GM19372 (cell line): ENCODE data around the gene EYS.

Experiments used
- ATAC-seq: cut with Tn5 transposase; IDR thresholded peaks from one replicate; pipeline ENCODE4 v1.9.1; 2021; ENCODE audit warnings: mild to moderate bottlenecking, low read depth, moderate library complexity; ENCODE audit not compliant: unreplicated experiment

EYS gene

DNA sequence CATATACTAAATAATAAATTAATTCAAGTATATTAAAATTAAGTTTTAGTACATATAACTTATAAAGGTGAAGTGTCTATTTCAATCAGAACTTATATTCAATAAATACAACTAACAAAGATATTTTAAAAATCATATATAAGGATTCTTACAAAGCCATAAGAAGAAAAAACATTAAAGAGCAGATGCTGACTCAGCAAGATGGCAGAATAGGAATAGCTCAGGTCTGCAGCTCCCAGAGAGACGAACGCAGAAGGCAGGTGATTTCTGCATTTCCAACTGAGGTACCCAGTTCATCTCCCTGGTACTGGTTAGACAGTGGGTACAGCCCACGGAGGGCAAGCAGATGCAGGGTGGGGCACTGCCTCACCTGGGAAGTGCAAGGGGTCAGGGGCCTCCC is 811.1 kb downstream of the EYS start:
- ATAC-seq = no peak

DNA sequence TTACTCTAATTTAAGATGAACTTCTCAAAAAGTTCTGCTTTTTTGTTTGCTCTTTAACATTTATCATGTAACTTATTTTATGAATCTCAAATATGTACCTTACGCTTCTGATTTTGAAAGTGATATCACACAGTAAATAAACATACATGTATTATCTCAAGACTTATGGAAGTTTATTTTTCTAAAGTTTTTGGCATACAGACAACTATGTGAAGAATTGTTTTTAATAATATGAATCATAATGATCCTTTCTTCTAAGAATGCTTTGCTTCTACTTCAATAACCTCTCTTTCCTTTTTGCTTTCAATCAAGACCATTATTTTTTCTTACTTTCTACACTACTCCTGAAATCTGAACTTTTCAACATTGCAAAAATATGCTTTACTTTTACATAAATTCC is 816.4 kb downstream of the EYS start:
- ATAC-seq = no peak

- no peak for ATAC-seq
Observed at GRCh38 chr6:64889144-64889543, 817.9 kb downstream of the EYS start.

DNA sequence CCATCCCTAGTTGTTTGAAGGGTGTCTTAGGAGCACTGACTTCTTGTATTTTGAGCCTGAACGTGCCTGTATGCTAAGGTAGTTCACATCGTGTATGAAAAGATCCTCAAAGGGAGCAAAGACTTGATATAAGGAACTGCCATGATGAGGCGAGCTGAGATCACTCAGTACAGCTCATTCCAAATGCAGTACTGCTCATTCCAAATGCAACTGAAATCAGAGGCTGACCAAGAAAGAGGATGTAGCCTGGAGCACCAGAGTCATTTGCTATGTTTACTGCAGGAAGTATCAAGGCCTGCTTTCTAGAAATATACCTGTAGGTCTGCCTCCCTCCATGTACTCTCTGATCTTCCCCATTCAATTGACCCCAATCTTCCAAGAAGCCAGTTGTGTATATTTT is 832.2 kb downstream of the EYS start:
- no peak for ATAC-seq

GRCh38 chr6:64872633-64873032 is 834.4 kb downstream of the EYS start:
- no peak for ATAC-seq

GRCh38 chr6:64861039-64861651 is 845.9 kb downstream of the EYS start:
- ATAC-seq = no peak

- no peak for ATAC-seq
Observed at GRCh38 chr6:64860203-64860602, 846.8 kb downstream of the EYS start.

DNA sequence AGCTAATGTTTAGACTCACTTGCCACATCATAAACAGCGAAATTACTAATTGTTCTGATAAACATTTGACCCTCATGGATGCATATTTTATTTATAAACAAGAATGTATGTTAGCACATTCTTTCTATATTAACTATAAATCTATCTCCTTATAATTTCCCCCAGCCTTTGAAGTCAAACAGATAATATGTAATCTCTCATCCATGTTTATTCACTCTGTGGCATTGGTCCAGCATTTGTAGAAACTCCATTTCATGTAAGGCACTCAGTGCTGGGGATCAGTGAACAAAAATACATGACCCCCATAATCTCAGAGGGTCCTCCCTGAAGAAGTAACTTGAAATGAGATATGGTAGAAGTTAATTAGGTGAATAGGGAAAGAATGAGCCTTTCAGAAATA is 856.9 kb downstream of the EYS start:
- no peak for ATAC-seq

DNA sequence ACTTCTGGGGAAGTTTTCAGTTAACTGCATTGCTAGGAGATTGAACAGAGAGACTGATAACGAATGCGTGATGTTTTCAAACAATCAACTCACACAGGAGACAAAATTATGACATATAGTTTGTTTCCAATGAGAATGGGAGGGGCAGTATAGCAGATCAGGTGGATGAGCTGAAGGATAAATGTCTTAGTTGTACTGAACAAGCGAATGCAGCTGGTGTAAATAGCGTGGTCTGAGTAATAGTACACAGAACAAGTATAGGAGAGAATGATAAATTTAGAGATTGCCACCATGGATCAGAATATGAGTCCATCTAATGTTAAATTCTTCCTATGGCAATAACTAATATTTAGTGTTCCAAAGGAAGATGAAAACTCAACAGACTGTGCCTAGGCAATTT is 858.6 kb downstream of the EYS start:
- no peak for ATAC-seq

GRCh38 chr6:64847396-64847795 is 859.6 kb downstream of the EYS start:
- no peak for ATAC-seq

- ATAC-seq = no peak
Observed at GRCh38 chr6:64838726-64839125, 868.3 kb downstream of the EYS start.

DNA sequence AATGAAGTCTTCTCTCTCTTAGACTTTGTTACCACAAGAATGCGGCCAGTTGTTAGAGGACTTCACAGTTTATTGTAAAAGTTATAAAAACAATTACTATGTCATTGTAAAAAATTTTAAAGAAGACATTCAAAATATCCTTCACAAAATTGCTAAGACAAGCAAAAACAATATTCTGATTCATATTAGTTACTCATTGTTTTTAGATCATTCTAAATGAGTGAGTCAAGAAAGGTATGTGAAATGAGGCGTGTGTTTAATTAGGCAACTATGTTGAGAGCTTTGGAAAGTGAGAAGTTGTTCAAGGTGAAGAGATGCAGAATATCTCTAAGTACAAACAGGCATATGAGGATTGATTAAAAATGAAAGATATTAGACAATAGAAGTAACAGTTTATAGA is 875.3 kb downstream of the EYS start:
- no peak for ATAC-seq

DNA sequence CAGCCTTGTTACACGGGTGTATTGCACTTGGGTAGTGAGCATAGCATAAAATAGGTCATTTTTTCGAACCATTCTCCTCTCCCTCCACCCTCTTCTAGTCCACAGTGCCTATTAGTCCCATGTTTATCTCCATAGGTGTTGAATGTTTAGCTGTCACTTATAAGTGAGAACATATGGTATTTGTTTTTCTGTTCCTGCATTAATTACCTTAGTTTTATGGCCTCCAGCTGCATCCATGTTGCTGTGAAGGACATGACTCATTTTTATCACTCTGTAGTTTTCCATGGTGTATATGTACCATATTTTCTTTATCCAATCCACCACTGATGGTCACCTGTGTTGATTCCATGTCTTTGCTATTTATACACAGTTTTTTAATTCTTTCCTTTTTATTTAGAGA is 889.5 kb downstream of the EYS start:
- ATAC-seq = no peak

DNA sequence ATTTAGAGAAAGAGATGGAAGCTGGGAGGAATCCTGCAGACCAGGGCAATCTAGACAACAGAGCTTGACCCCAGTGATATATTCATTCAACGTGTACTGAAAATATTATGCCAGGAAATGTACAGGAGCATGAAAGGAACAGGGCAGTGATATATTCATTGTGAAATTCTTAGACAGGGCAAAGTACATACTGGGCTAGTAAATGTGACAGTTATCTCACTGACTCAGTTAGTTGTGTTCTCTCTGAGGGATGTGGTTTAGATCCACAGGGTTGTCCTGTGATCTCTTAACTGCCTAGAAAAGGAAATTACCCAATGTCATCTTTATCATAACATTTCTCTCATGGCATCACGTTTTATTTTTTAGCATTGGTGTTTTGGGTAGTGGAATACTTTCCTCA is 891.3 kb downstream of the EYS start:
- ATAC-seq = no peak

DNA sequence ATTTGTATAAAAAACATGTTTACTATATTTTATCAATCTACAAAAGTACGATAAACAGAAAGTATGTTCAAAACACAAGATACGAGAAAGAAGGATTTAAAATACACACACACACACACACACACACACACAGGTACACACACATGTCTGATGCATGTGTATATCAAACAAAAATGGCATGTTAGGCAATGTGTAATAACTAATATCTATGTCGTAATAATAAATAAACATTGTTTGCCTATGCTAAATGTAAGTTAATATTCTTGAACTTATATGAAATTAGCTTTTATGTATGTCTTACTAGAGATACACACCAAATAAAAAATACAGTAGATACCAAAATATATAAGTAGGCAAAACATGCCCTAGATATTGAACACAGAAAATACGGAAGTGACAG is 894.9 kb downstream of the EYS start:
- ATAC-seq = no peak

GRCh38 chr6:64811119-64811518 is 895.9 kb downstream of the EYS start:
- ATAC-seq = no peak

DNA sequence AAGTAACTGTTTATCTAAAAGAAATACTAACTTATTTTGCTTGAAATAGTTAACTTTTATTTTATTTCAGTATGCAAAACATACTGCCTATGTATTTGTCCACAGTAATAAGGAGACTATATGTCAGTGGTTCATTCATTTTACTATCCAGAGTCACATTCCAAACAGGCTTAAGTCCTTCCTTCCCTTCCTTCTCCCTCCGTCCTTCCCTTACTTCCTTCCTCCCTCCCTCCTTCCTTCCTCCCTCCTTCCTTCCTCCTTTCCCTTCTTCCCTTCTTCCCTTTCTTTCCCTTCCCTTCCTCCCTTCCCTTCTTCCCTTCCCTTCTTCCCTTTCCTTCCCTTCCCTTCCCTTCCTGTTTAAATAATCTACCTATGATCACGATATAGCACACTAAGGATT is 899.2 kb downstream of the EYS start:
- no peak for ATAC-seq

DNA sequence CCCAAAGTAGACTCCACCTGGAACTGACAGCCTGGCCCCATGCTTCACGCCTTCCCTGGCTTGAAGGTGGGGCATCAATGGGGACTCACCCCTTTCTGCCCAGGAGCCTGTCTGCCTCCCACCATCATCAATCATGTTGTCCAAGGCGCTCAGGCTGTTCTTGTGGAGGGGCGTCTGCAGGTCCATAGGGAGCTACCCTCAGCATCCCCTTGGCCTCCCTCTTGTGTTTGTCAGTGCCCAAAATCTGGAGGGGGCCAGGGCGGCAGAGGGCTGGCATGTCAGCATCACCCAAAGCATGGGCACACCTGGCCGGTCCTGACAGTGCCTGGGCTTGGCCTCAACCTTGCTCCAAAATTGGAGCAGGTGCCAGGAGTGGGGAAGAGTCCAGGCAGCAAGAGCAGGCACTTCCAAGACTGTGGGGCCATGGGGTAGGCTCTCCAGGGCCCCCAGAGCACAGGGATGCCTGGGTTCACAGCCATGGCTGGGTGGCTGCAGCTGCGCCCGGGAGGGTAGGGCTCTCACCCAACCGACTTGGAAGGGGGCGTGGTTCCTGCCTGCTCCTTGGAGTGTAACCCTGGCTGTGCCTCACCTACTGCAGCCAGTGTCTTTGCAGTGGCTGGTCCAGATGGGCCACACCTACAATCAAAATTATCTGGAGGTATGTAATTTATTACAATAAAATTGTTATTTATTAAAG is 903.4 kb downstream of the EYS start:
- no peak for ATAC-seq

GRCh38 chr6:64792534-64792933 is 914.5 kb downstream of the EYS start:
- no peak for ATAC-seq

- no peak for ATAC-seq
Observed at GRCh38 chr6:64789476-64789875, 917.5 kb downstream of the EYS start.

DNA sequence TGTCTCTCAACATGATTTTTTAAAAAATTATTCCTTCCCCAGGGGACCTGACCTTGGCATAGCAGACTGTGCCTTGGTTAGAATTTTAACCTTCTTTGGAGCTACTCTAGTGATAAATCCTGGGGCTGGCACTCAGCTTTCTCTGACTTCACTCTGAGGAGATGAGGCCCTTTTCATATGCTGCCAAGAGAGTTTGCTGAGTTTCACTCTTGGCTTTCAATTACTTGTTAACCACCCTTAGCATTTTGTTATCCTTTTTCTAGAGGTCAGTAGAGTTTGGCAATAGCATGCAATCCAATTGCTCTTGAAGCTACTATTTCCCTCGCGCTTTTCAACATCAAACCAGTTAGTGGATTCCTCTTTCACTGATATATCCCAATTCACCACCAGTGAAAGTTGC is 920.3 kb downstream of the EYS start:
- ATAC-seq = no peak

- ATAC-seq = no peak
Observed at GRCh38 chr6:64782877-64783276, 924.1 kb downstream of the EYS start.
